Natural killer cell (primary cell): ENCODE measurements around the gene L3MBTL3. TPM values are rescaled to one million over a fixed set of nuclear protein-coding genes. Genes with fewer than 3 reads are reported as not detected.

Experiments
- ATAC-seq, 3 donors: fragments of 150-1000 bp in 2 of 3; fragments of 200-7000 bp in 1 of 3; cut with Tn5 transposase; 1 replicate in 1 of 3; 2 replicates in 2 of 3; pipeline ENCODE4 v1.10.0; 2021; ENCODE audit warnings: mild to moderate bottlenecking in 2 of 3, moderate library complexity in 2 of 3
- DNase-seq, 2 donors: peaks; one replicate each; pipeline versions ENCODE4 v3.0.0 to v3.0.0-alpha.2; 2013 to 2021; ENCODE audit warnings: mixed read lengths in 1 of 2
- H3K27ac ChIP-seq: one replicate; pipeline ENCODE4 v1.5.1; 2013; ENCODE audit warnings: mild to moderate bottlenecking, low read length
- H3K27me3 ChIP-seq: one replicate; pipeline ENCODE4 v1.6.1; 2013; ENCODE audit warnings: low read length; ENCODE audit not compliant: control insufficient read depth, insufficient read depth
- H3K36me3 ChIP-seq: one replicate; pipeline ENCODE4 v1.6.1; 2013; ENCODE audit warnings: low read length; ENCODE audit not compliant: control insufficient read depth, insufficient read depth
- H3K4me1 ChIP-seq: one replicate; pipeline ENCODE4 v1.6.1; 2013; ENCODE audit warnings: low read length; ENCODE audit not compliant: control insufficient read depth, insufficient read depth
- H3K4me3 ChIP-seq: one replicate; pipeline ENCODE4 v1.5.1; 2013; ENCODE audit warnings: low read length
- H3K9me3 ChIP-seq: one replicate; pipeline ENCODE4 v1.6.1; 2013; ENCODE audit warnings: low read length; ENCODE audit not compliant: control insufficient read depth, insufficient read depth
- H3K27ac Mint-ChIP-seq, 2 donors: one replicate each; pipeline ENCODE4 v1.8.0; 2022; ENCODE audit warnings: mild to moderate bottlenecking in 2 of 2, mixed read lengths in 2 of 2, moderate library complexity in 1 of 2
- H3K27me3 Mint-ChIP-seq, 2 donors: one replicate each; pipeline ENCODE4 v1.8.0; 2022; ENCODE audit warnings: low read depth in 2 of 2, mixed read lengths in 2 of 2
- H3K36me3 Mint-ChIP-seq: one replicate; pipeline ENCODE4 v1.8.0; 2022; ENCODE audit warnings: mixed read lengths
- H3K4me1 Mint-ChIP-seq, 2 donors: one replicate each; pipeline ENCODE4 v1.8.0; 2022; ENCODE audit warnings: mixed read lengths in 2 of 2
- H3K4me3 Mint-ChIP-seq: one replicate; pipeline ENCODE4 v1.8.0; 2022; ENCODE audit warnings: mild to moderate bottlenecking, moderate library complexity, mixed read lengths
- H3K9me3 Mint-ChIP-seq, 2 donors: one replicate each; pipeline ENCODE4 v1.8.0; 2022; ENCODE audit warnings: mixed read lengths in 2 of 2
- CTCF ChIP-seq: fragments of 200-600 bp; IDR thresholded peaks from one replicate; pipeline ENCODE4 v1.8.0; 2022; ENCODE audit warnings: antibody characterized with exemption
- WGBS: methylation state at CpG from one replicate; pipeline ENCODE4 v1.1.7; 2013; ENCODE audit warnings: missing lambda C conversion rate; ENCODE audit not compliant: insufficient coverage; 5-methylcytosine and 5-hydroxymethylcytosine counted together
- intact Hi-C: fragments of 100-400 bp; cut with micrococcal nuclease; formaldehyde crosslinking; loops from one replicate; pipeline ENCODE4 v1.14.2; 2022
- total RNA-seq, 4 donors: library from RNA; stranded (reverse); fragments of 120-200 nt in 1 of 4; gene quantifications; one replicate each; pipeline versions ENCODE4 v1.2.3 to v1.2.4, GENCODE V29; 2013 to 2022

The L3MBTL3 gene
- total RNA-seq, 3 donors from 2014 or later (not counting 1 experiment from before 2014, with no cell fraction given), result 24.1 to 42.4 (median 27.5) TPM

GRCh38 chr6:130178692-130179091 is 160.3 kb downstream of the L3MBTL3 start:
- Mint-ChIP-seq H3K27ac (peak overlapping the region; percentile 21 to 85), H3K4me1 (peaks cover 55 to 61% of the 10 kb centered on the region in 2 donors), H3K9me3 (no peaks in the 10 kb centered on the region), H3K27me3 (no peaks in the 10 kb centered on the region), H3K36me3 (peaks cover 58% of the 10 kb centered on the region), H3K4me3 (no peak overlapping the region)
- Histone ChIP-seq H3K27me3 (no peaks in the 10 kb centered on the region), H3K9me3 (no peaks in the 10 kb centered on the region), H3K27ac (no peak overlapping the region), H3K4me1 (peaks cover 9% of the 10 kb centered on the region), H3K36me3 (peaks cover 87% of the 10 kb centered on the region), H3K4me3 (no peak overlapping the region)
- 100% methylated on average over 1 of the region's 1 CpG for WGBS
- TF ChIP-seq CTCF, result no peak
- intact Hi-C loops, result no loop called here
- ATAC-seq, result no peak
- no peak for DNase-seq

- H3K4me1 ChIP-seq, result peaks cover 23% of the 10 kb centered on the region
- peak overlapping the region; percentile 85 to 89 for H3K27ac Mint-ChIP-seq
- no peaks in the 10 kb centered on the region for H3K9me3 ChIP-seq
- peaks cover 35% of the 10 kb centered on the region for H3K36me3 Mint-ChIP-seq
- peaks cover 68% of the 10 kb centered on the region for H3K36me3 ChIP-seq
- TF ChIP-seq CTCF, result no peak
- H3K4me3 ChIP-seq, result no peak overlapping the region
- H3K4me3 Mint-ChIP-seq, result peak overlapping the region; percentile 59
- H3K9me3 Mint-ChIP-seq, result no peaks in the 10 kb centered on the region
- peaks cover 68 to 75% of the 10 kb centered on the region in 2 donors for H3K4me1 Mint-ChIP-seq
- DNase-seq, result no peak
- H3K27me3 ChIP-seq, result no peaks in the 10 kb centered on the region
- intact Hi-C loops, result loop anchor here (5.0 kb wide), 2 partner anchors 35 to 50 kb away; no protein-coding TSS in a partner anchor
- no peaks in the 10 kb centered on the region for H3K27me3 Mint-ChIP-seq
- no peak for ATAC-seq
- peak overlapping the region; percentile 78 for H3K27ac ChIP-seq
Measured at GRCh38 chr6:130182466-130182865, 164.1 kb downstream of the L3MBTL3 start.

- DNase-seq (peak; percentile 29 to 75), ATAC-seq (peak; percentile 84 to 94 (median 90))
- peak overlapping the region; percentile 78 for H3K27ac ChIP-seq
- 71% methylated on average over 9 of the region's 9 CpGs for WGBS
- Mint-ChIP-seq H3K4me1 (peaks cover 72 to 75% of the 10 kb centered on the region in 2 donors), H3K9me3 (no peaks in the 10 kb centered on the region), H3K4me3 (peak overlapping the region; percentile 59), H3K36me3 (peaks cover 30% of the 10 kb centered on the region), H3K27ac (peak overlapping the region; percentile 85 to 89), H3K27me3 (no peaks in the 10 kb centered on the region)
- peaks cover 29% of the 10 kb centered on the region for H3K4me1 ChIP-seq
- intact Hi-C loops, result loop anchor here (5.0 kb wide), 2 partner anchors 34 to 51 kb away; no protein-coding TSS in a partner anchor
- H3K36me3 ChIP-seq, result peaks cover 66% of the 10 kb centered on the region
- TF ChIP-seq CTCF, result no peak
- H3K27me3 ChIP-seq, result no peaks in the 10 kb centered on the region
- no peaks in the 10 kb centered on the region for H3K9me3 ChIP-seq
- no peak overlapping the region for H3K4me3 ChIP-seq
Measured at GRCh38 chr6:130183271-130184222, 165.2 kb downstream of the L3MBTL3 start.
